Measurements from ENCODE around the gene RGS9BP. TPM values are rescaled to one million over a fixed set of nuclear protein-coding genes. Genes with fewer than 3 reads are reported as not detected.
A peak's percentile ranks its signal among the peaks of the same experiment; 100 is the strongest.

The RGS9BP gene, protein sequence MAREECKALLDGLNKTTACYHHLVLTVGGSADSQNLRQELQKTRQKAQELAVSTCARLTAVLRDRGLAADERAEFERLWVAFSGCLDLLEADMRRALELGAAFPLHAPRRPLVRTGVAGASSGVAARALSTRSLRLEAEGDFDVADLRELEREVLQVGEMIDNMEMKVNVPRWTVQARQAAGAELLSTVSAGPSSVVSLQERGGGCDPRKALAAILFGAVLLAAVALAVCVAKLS
- total RNA-seq: 0.51 and 0.66 TPM in 2 replicates
- polyA plus RNA-seq: 0.03 and 0.09 TPM in 2 replicates
- 0.08 and 0.16 TPM in 2 replicates for polyA plus RNA-seq (2012)
- polyA minus RNA-seq (ENCODE audit: low replicate concordance): not detected in 2 replicates

DNA sequence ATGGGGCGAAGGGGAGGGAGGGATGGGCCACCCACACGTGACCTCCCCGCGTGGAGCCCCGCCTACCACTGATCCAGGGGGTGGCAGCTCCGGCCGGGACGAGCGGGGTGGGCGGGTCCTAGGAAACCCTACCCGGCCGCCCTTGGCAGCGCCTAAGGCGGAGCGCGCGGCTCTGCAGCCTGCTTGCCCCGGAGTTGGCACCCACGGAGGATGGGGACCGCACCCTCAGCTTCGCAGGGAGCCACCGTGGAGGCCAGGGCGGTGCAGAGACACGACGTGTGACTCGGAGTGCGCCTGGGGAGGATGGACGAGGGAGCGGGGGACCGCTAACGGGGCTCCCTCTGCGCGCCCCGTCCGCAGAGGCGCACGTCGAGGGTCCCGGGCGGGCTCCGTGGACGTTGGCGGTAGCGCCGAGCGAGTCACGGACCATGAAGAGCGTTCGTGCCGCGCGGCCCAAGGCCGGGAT, at the start of gene RGS9BP:
TSS of gene RGS9BP (plus strand) at position 129 of the 466 bp plus-strand sequence. CDS start 416 bp downstream, outside the sequence.
- Histone ChIP-seq H4K20me1 (ENCODE audit: control insufficient read depth, extremely low read depth, insufficient read depth, low read length) (no peaks in the 10 kb centered on the region), H3K4me1 (ENCODE audit: control insufficient read depth, extremely low read depth, insufficient read depth, low read length) (no peaks in the 10 kb centered on the region), H3K36me3 (ENCODE audit: control insufficient read depth, insufficient read depth, low read length) (no peaks in the 10 kb centered on the region), H3K4me2 (ENCODE audit: extremely low read depth, insufficient read depth, low read length) (peak within 1 kb of the TSS; percentile 93), H3K4me3 (replicated peaks in 1 of 4; ENCODE audit: control extremely low read depth in 1 of 4, insufficient read depth in 1 of 4, low read depth in 3 of 4, low read length in 4 of 4) (peak within 1 kb of the TSS; percentile 83 to 94 (median 88)), H3K27ac (ENCODE audit: insufficient read depth, low read length) (peak within 1 kb of the TSS; percentile 71), H3K9me3 (ENCODE audit: control insufficient read depth, insufficient read depth, low read depth, low read length) (no peaks in the 10 kb centered on the region), H3K27me3 (ENCODE audit: control insufficient read depth, insufficient read depth, low read length) (peaks cover 24% of the 10 kb centered on the region), H2AFZ (ENCODE audit: low read length) (peak within 1 kb of the TSS; percentile 98), H3K9ac (ENCODE audit: insufficient read depth, low read length) (peak within 1 kb of the TSS; percentile 72), H3K79me2 (ENCODE audit: control insufficient read depth, insufficient read depth, low read length) (peaks cover 31% of the 10 kb centered on the region)
- TF ChIP-seq, protein P1, sequence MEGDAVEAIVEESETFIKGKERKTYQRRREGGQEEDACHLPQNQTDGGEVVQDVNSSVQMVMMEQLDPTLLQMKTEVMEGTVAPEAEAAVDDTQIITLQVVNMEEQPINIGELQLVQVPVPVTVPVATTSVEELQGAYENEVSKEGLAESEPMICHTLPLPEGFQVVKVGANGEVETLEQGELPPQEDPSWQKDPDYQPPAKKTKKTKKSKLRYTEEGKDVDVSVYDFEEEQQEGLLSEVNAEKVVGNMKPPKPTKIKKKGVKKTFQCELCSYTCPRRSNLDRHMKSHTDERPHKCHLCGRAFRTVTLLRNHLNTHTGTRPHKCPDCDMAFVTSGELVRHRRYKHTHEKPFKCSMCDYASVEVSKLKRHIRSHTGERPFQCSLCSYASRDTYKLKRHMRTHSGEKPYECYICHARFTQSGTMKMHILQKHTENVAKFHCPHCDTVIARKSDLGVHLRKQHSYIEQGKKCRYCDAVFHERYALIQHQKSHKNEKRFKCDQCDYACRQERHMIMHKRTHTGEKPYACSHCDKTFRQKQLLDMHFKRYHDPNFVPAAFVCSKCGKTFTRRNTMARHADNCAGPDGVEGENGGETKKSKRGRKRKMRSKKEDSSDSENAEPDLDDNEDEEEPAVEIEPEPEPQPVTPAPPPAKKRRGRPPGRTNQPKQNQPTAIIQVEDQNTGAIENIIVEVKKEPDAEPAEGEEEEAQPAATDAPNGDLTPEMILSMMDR (conservative IDR thresholded peaks at IDR 0.05 in 1 of 2, IDR thresholded peaks at IDR 0.05 in 1 of 2; ENCODE audit: low read depth in 1 of 2, low read length in 2 of 2): no peak
- TF ChIP-seq EZH2 (IDR thresholded peaks at IDR 0.05; ENCODE audit: low read length, missing control alignments): no peak
- DNase-seq (ENCODE audit: low read depth in 2 of 2): peak; percentile 45 to 72

DNA sequence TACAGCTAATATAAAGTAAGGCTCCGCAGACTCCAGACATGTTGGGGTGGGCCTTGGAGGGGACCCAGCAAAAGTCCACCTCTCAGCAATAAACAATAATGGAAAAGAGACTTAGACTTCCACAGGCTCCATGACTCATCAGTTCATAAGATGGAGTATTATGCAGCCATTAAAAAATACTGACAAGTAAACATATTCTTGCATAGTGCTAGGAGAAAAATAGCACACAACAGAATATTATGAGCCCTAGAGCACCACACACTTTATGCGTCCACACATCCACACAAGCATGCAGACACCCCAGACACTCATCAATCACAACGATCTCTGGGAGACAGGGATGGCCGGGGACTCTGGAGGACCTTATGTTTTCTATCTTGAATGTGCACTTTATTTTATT, 48.7 kb upstream of the RGS9BP start:
- DNase-seq (ENCODE audit: low read depth in 2 of 2): no peak
- Histone ChIP-seq H2AFZ (ENCODE audit: low read length) (no peak overlapping the region), H3K27me3 (ENCODE audit: control insufficient read depth, insufficient read depth, low read length) (no peaks in the 10 kb centered on the region), H3K4me3 (replicated peaks in 1 of 4; ENCODE audit: control extremely low read depth in 1 of 4, insufficient read depth in 1 of 4, low read depth in 3 of 4, low read length in 4 of 4) (no peak overlapping the region), H3K4me2 (ENCODE audit: extremely low read depth, insufficient read depth, low read length) (no peak overlapping the region), H3K36me3 (ENCODE audit: control insufficient read depth, insufficient read depth, low read length) (peaks cover 12% of the 10 kb centered on the region), H4K20me1 (ENCODE audit: control insufficient read depth, extremely low read depth, insufficient read depth, low read length) (no peaks in the 10 kb centered on the region), H3K9ac (ENCODE audit: insufficient read depth, low read length) (no peak overlapping the region), H3K79me2 (ENCODE audit: control insufficient read depth, insufficient read depth, low read length) (no peaks in the 10 kb centered on the region), H3K27ac (ENCODE audit: insufficient read depth, low read length) (no peak overlapping the region), H3K9me3 (ENCODE audit: control insufficient read depth, insufficient read depth, low read depth, low read length) (no peaks in the 10 kb centered on the region), H3K4me1 (ENCODE audit: control insufficient read depth, extremely low read depth, insufficient read depth, low read length) (no peaks in the 10 kb centered on the region)
- TF ChIP-seq, protein P1 (conservative IDR thresholded peaks at IDR 0.05 in 1 of 2, IDR thresholded peaks at IDR 0.05 in 1 of 2; ENCODE audit: low read depth in 1 of 2, low read length in 2 of 2): no peak
- TF ChIP-seq EZH2 (IDR thresholded peaks at IDR 0.05; ENCODE audit: low read length, missing control alignments): no peak

DNA sequence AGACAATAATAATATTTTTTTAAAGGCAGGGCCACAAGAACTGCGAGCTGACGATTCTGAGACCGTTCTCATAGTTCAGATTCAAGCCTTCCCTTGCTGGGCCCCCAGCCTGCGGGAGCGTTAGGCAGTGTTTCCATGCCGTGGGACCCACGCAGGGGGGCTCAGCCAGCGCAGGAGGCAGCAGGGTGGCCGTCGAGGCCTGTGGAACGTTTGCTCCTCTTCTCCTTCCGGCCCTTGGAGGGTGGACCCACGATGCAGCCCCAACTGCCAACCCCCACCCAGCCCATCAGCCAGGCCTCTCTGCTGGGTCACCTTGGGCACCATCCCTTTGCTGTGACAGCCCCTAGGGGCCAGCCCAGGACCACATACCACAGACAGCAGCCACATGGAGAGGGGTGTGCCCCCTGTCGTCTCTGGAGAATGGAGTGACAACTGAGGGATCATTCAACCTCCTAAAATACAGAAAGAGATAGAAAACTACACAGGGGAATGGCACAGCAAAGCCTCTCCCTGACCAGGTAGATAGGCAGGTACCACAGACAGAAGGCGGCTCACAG, 47.9 kb upstream of the RGS9BP start:
- no peaks in the 10 kb centered on the region for H3K79me2 ChIP-seq (ENCODE audit: control insufficient read depth, insufficient read depth, low read length)
- H3K27me3 ChIP-seq (ENCODE audit: control insufficient read depth, insufficient read depth, low read length): no peaks in the 10 kb centered on the region
- H3K9me3 ChIP-seq (ENCODE audit: control insufficient read depth, insufficient read depth, low read depth, low read length): no peaks in the 10 kb centered on the region
- no peak for TF ChIP-seq EZH2 (IDR thresholded peaks at IDR 0.05; ENCODE audit: low read length, missing control alignments)
- TF ChIP-seq, protein P1 (conservative IDR thresholded peaks at IDR 0.05 in 1 of 2, IDR thresholded peaks at IDR 0.05 in 1 of 2; ENCODE audit: low read depth in 1 of 2, low read length in 2 of 2): no peak
- no peak for DNase-seq (ENCODE audit: low read depth in 2 of 2)
- no peak overlapping the region for H3K4me2 ChIP-seq (ENCODE audit: extremely low read depth, insufficient read depth, low read length)
- H3K9ac ChIP-seq (ENCODE audit: insufficient read depth, low read length): no peak overlapping the region
- H3K4me1 ChIP-seq (ENCODE audit: control insufficient read depth, extremely low read depth, insufficient read depth, low read length): no peaks in the 10 kb centered on the region
- H3K27ac ChIP-seq (ENCODE audit: insufficient read depth, low read length): no peak overlapping the region
- H2AFZ ChIP-seq (ENCODE audit: low read length): no peak overlapping the region
- H3K4me3 ChIP-seq (replicated peaks in 1 of 4; ENCODE audit: control extremely low read depth in 1 of 4, insufficient read depth in 1 of 4, low read depth in 3 of 4, low read length in 4 of 4): no peak overlapping the region
- peaks cover 8% of the 10 kb centered on the region for H3K36me3 ChIP-seq (ENCODE audit: control insufficient read depth, insufficient read depth, low read length)
- H4K20me1 ChIP-seq (ENCODE audit: control insufficient read depth, extremely low read depth, insufficient read depth, low read length): no peaks in the 10 kb centered on the region

All from fibroblast of lung (primary cell).